Umbilical cord (tissue), 2 donors: ENCODE measurements around the gene AGAP6. TPM values are rescaled to one million over a fixed set of nuclear protein-coding genes. Genes with fewer than 3 reads are reported as not detected.
"Not testable (repeated sequence)": the region's sequence is repeated elsewhere in the genome, so short reads cannot be mapped to it uniquely, and the experiment has no call there.

Experiments used
- DNase-seq: peaks from one replicate; pipeline ENCODE4 v3.0.0-alpha.2; 2015; ENCODE audit warnings: low spot score
- total RNA-seq: library from RNA; depleted of rRNA; stranded (reverse); fragments of >200 nt; gene quantifications from one replicate; pipeline ENCODE4 v1.2.3, GENCODE V29; 2014; ENCODE audit warnings: low replicate concordance; ENCODE audit not compliant: insufficient read depth

Gene AGAP6
- 2.2 TPM for total RNA-seq

DNA sequence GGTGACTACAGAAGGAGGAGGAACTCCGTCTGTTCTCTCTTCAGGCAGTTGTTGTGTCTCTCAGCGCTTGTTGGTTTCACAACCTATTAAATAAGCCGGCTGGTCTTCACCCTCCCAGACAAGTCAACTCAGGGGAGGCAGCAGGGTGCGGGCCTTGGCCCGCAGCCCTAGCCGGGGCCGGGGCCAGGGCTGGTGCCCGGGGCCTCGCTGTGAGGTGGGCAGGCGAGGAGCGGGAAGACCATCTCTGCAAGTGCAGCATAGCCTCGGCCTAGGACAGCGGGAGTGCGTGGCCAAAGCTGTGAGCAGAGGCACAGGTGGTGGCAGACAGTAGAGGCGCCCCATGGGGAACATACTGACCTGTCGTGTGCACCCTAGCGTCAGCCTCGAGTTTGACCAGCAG, at the start of gene AGAP6:
Gene AGAP6 (plus strand): TSS at position 31 of the 400 bp plus-strand sequence. CDS start 310 bp downstream, at position 341.
- DNase-seq, result not testable (repeated sequence)

- peak; percentile 83 for DNase-seq
Measured at GRCh38 chr10:49941447-49942338, 46.5 kb upstream of the AGAP6 start, which contains the start of the genes PARG and TIMM23B. TSS of gene PARG (minus strand) at chr10:49942027. CDS start at chr10:49941725, 302 bp downstream. TSS of gene TIMM23B (plus strand) at chr10:49942053. CDS start at chr10:49942195, 142 bp downstream.

DNA sequence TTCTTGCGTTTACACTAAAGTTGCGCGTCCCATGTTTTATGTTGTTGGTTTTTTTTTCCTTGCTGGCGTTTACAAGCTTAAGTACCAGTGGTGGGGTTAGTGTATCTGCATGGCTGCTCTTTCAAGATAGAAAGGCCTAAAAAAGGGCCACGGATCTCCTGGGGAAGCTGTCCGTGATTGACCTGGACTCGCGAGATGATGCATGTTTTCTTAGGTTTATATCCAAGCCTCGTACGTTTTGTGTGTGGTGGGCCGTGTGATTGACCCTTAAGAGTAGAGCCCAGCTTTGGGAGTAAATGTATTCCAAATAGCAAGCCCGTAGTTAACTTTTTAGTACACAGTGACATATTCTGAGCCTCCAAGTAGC, 45.9 kb upstream of the AGAP6 start:
- DNase-seq, result not testable (repeated sequence)

DNA sequence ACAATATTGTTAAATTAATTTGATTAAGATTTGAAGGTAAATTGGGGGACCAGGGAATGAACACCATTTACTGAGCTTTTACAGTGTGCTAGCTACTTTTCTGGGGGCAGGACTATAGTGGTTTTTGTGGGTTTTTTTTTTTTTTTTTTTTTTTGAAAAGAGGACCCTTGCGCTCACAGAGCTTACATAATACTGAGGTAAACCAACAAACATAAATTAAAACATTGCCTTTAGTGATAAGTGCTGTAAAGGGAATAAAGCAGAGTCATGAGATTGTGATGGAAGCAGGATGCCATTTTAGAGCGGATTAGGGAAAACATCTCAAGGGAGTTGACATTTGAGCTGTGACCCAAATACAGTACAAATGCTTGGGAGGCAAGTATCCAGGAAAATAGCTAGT, 44.6 kb upstream of the AGAP6 start:
- not testable (repeated sequence) for DNase-seq

DNA sequence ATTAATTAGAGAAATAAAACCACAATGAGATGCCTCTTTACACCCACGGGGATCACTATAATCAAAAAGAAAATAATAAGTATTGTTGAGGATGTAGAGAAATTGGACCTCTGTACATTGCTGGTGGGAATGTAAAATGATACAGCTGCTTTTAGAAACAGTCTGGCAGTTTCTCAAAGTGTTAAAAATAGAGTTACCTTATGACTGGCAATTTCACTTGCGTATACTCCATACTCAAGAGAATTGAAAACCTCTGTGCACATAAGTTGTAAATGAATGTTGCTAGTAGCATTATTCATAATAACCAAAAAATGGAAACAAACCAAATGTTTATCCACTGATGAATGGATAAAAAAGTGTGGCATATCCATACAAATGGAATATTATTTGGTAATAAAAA, 40.1 kb upstream of the AGAP6 start:
- DNase-seq, result not testable (repeated sequence)

DNA sequence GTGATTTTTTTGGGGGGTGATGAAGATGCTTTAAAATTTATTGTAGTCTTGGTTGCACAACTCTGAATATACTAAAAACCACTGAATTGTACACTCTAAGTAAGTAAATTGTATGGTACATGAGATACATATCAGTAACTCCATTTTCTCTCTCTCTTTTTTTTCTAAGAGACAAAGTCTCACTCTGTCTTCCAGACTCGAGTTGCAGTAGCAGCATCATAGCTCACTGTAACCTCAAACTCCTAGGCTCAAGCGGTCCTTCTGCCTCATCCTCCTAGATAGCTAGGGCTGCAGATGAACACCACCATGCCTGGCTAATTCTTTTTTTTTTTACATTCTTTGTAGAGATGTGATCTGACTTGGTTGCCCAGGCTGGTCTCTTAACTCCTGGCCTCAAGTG, 39.5 kb upstream of the AGAP6 start:
- DNase-seq, result not testable (repeated sequence)

- DNase-seq, result not testable (repeated sequence)
Measured at GRCh38 chr10:49952006-49952405, 36.2 kb upstream of the AGAP6 start.

- DNase-seq, result peak; percentile 4
Measured at GRCh38 chr10:49953122-49953521, 35.1 kb upstream of the AGAP6 start.

DNA sequence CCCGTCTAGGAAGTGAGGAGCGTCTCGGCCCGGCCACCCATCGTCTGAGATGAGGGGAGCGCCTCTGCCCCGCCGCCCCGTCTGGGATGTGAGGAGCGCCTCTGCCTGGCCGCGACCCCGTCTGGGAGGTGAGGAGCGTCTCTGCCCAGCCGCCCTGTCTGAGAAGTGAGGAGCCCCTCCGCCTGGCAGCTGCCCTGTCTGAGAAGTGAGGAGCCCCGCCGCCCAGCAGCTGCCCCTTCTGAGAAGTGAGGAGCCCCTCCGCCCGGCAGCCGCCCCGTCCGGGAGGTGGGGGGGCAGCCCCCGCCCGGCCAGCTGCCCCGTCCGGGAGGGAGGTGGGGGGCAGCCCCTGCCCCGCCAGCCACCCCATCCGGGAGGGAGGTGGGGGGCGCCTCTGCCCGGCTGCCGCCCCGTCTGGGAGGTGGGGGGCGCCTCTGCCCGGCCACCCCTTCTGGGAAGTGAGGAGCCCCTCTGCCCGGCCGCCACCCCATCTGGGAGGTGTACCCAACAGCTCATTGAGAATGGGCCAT, 17.8 kb upstream of the AGAP6 start:
- not testable (repeated sequence) for DNase-seq

DNA sequence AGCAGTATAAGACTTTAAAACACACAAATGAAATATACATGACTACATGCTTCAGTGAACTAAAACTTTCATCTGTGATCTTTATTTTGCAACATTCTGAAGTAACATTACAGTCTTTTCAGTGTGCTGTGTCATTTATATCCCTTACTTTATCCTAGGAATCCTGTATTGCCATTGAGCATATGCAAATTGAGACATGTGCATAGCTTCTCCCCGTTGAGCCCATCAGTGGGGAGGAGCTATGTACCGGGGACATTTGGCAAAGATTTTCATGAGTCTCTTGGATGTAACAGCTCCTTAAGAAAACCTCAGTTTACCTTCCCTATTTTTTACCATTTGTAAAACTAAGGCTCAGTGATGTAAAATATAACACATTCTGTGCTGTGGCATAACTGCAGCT, 16.7 kb upstream of the AGAP6 start:
- DNase-seq, result not testable (repeated sequence)

DNA sequence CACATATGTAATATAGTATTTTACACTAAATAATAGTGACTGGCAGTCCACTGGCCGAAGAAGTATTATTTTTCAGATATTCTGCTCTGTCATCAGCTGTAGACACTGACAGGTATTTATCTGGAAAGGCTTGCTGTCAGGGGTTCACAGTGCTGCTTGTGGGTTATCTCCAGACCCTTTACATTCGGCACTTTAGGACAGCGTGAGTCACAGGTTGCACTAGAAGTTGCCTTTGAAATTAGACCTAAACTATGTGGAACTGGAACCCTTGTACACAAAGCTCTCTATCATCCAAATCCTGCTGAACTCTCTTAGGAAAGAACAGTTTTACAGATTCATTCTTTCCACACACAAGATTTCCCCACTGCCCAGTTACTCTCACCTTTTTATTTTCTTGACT, 16.1 kb upstream of the AGAP6 start:
- not testable (repeated sequence) for DNase-seq

GRCh38 chr10:49977756-49978155, 10.4 kb upstream of the AGAP6 start:
- DNase-seq, result not testable (repeated sequence)

- DNase-seq, result not testable (repeated sequence)
Measured at GRCh38 chr10:49987207-49987606, 999 bp upstream of the AGAP6 start.

DNA sequence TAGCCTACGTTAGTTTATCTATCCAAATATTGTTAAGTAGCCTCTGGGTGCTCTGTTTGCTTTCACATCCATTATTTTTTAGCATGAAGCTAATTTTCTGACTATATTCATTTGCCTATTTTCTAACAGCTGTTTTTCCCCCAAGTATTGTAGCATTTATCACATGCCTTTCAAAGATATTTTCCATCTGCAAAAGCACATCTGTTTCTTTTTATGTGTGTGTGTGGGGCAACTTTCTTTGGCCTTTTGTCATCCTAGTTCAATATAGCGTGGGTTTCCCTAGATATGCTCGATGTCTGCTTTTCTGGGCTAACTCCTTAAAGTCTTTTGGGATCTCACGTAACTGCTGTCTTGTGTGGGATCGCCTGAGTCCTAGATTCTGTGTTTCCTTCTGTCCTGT, 7.1 kb downstream of the AGAP6 start:
- DNase-seq, result peak; percentile 40

- DNase-seq, result not testable (repeated sequence)
Measured at GRCh38 chr10:50014024-50014423, 25.8 kb downstream of the AGAP6 start.

GRCh38 chr10:50015596-50016220, 27.5 kb downstream of the AGAP6 start:
- not testable (repeated sequence) for DNase-seq

- DNase-seq, result not testable (repeated sequence)
Measured at GRCh38 chr10:50016926-50017325, 28.7 kb downstream of the AGAP6 start.

- DNase-seq, result not testable (repeated sequence)
Measured at GRCh38 chr10:50017646-50018045, 29.4 kb downstream of the AGAP6 start.

DNA sequence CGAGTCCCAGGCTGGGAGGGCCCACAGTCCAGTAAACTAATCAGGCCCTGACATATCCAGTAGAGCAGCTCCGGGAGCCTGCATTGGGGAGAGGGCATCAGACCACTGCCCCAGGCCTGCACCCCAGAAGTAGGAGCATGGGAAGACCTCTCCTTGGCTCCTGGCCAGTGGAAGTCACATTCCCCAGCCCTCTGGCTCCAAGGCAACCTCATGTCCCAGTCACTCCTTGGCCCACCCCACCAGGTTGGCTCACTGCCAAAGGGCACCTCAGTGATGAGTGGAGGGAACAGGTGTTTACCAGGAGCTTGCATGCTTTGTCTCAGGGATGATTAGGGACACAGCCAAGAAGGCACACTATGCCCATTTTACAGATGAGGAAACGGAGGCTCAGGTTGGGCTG, 31.1 kb downstream of the AGAP6 start:
- not testable (repeated sequence) for DNase-seq

DNA sequence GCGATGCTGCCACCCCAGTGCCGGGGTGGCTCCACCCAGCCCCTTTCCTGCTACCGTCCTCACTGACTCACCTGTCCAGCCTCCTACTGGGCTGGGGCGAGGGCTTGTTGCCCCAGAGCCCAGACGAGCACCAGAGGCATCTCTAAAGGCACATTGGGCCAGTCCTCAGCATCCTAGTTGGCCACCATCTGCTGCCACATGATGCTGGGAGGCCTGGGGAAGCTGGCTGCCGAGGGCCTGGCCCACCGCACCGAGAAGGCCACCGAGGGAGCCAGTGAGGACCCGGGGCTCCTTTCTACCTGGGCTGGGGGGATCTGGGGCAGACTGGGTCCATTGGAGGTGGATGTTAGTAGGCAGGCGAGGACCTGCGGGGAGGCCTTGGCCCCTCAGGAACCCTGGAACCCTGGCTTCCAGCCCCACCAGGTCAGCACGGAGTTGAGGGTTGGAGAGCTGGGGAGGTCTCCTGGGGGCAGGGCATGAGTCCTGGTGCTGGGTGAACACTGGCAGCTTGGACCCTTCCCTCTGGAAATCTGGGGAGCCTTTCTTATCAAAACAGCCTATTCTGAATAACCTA, 32.3 kb downstream of the AGAP6 start:
- not testable (repeated sequence) for DNase-seq

GRCh38 chr10:50021646-50022045, 33.4 kb downstream of the AGAP6 start:
- DNase-seq, result no peak
